GM19023 (cell line): ENCODE results near the gene IL17RB.

Experiments
- ATAC-seq: cut with Tn5 transposase; IDR thresholded peaks from one replicate; pipeline ENCODE4 v1.9.1; 2021; ENCODE audit warnings: mild to moderate bottlenecking, moderate library complexity; ENCODE audit not compliant: unreplicated experiment

The IL17RB gene

DNA sequence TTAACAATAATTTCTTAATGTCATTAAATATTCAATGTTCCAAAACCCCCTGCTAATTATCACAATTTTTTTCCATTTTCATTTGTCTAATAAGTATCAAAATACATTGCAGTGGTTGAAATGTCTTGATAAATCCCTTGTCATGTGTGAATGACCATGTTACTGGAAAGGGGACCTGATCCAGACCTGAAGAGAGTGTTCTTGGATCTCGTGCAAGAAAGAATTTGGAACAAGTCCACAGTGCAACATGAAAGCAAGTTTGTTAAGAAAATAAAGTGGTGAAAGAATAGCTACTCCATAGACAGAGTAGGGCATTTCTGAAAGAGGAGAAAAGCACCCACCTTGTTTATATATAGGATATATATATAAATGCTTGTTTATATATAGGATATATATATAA lies 55.7 kb downstream of the IL17RB start:
- no peak for ATAC-seq

DNA sequence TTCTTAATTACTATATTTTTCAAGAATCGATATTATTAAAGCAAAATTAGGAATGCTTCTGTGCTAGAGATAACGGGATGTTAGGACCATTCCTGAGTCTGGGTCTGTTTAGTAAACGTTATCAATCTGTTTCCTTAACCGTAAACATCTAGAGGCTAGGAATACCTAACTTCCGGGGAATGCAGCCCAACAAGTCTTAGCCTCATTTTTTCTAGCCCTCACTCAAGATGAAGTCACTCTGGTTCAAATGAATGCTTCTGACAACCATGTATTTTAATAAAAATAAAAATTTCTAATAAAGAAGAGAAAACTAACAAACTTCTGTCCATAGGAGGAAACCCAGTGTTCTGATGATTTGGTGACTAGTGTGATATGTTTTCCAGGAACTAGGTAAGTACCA lies 56.3 kb downstream of the IL17RB start:
- ATAC-seq, result no peak

DNA sequence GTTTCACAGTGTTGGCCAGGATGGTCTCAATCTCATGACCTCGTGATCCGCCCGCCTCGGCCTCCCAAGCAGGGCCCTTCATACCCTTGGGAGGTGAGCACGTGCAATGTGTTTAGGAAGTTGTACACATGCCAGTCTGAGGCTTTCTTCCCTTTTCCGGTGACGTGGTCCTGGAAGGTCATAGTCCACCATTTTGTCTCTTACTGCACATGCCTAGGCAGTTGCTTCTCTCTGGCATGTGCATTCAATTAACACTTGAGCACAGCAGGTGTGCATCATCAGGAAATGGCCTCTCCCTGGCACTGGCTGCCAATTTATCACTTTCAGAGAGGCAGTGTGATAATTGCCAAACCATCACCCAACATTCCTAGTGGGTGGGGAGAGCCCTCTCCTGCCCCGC lies 67.0 kb downstream of the IL17RB start:
- ATAC-seq, result no peak
